UCSD-AML1 (cell line): ENCODE data around the gene CRIM1.
A peak's percentile ranks its signal among the peaks of the same experiment; 100 is the strongest.
"Not testable (repeated sequence)": the region's sequence is repeated elsewhere in the genome, so short reads cannot be mapped to it uniquely, and the experiment has no call there.

ENCODE experiments used
- DNase-seq: peaks from one replicate; lab custom pipeline; 2025; ENCODE audit not compliant: unreplicated experiment; lab: John Stamatoyannopoulos, UW

The CRIM1 gene, protein sequence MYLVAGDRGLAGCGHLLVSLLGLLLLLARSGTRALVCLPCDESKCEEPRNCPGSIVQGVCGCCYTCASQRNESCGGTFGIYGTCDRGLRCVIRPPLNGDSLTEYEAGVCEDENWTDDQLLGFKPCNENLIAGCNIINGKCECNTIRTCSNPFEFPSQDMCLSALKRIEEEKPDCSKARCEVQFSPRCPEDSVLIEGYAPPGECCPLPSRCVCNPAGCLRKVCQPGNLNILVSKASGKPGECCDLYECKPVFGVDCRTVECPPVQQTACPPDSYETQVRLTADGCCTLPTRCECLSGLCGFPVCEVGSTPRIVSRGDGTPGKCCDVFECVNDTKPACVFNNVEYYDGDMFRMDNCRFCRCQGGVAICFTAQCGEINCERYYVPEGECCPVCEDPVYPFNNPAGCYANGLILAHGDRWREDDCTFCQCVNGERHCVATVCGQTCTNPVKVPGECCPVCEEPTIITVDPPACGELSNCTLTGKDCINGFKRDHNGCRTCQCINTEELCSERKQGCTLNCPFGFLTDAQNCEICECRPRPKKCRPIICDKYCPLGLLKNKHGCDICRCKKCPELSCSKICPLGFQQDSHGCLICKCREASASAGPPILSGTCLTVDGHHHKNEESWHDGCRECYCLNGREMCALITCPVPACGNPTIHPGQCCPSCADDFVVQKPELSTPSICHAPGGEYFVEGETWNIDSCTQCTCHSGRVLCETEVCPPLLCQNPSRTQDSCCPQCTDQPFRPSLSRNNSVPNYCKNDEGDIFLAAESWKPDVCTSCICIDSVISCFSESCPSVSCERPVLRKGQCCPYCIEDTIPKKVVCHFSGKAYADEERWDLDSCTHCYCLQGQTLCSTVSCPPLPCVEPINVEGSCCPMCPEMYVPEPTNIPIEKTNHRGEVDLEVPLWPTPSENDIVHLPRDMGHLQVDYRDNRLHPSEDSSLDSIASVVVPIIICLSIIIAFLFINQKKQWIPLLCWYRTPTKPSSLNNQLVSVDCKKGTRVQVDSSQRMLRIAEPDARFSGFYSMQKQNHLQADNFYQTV

GRCh38 chr2:36355151-36355889 lies at the start of gene CRIM1:
TSS of gene CRIM1 (plus strand) at chr2:36355778. CDS start at chr2:36356293, 515 bp downstream.
- peak; percentile 81 for DNase-seq

DNA sequence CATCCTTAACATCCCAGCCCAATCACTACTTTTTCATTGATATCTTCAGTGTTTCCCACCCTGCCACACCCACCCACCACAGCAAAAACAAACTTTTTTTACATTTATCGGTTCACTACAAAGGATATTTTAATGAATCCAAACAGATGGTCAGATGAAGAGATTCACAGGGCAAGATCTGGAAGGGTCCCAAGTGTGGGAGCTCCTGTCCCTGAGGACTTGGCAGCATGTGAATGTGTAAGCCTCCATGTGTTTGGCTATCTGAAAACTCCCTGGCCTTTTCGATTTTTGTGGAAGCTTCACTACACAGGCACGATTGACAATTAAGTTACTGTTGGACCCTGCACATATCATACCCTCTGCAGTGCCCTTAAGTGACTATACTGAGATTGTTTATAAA lies 48.1 kb upstream of the CRIM1 start:
- DNase-seq: no peak

DNA sequence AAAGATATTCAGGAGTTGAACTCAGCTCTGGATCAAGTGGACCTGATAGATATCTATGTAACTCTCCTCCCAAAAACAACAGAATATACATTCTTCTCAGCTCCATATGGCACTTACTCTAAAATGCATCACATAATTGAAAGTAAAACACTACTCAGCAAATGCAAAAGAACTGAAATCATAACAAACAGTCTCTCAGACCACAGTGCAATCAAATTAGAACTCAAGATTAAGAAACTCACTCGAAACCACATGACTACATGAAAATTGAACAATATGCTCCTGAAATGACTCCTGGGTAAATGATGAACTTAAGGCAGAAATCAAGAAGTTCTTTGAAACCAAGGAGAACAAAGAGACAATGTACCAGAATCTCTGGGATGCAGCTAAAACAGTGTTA lies 45.1 kb upstream of the CRIM1 start:
- DNase-seq: not testable (repeated sequence)

- no peak for DNase-seq
These were observed 37.0 kb upstream of the CRIM1 start for GRCh38 chr2:36318547-36318946.

DNA sequence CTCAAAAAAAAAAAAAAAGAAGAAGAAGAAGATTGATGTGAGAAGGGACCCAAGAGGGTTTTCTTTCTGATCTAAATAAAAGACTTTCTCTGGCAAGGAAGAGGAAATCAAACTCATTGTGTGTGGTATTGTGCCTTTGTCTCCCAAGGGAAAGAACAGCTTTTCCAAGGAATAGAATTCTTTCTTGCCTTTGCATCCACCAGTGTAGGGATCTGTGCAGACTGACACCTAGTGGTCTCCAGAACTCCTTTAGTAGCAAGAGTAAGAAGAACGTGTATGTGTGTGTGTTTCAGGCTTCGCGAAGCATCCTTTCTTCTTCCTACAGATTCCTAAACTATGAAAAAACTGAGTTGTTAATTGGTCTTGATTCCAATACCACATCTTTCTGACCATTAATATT lies 33.5 kb upstream of the CRIM1 start:
- DNase-seq: no peak

- no peak for DNase-seq
These were observed 29.3 kb upstream of the CRIM1 start for GRCh38 chr2:36326286-36326685.

DNA sequence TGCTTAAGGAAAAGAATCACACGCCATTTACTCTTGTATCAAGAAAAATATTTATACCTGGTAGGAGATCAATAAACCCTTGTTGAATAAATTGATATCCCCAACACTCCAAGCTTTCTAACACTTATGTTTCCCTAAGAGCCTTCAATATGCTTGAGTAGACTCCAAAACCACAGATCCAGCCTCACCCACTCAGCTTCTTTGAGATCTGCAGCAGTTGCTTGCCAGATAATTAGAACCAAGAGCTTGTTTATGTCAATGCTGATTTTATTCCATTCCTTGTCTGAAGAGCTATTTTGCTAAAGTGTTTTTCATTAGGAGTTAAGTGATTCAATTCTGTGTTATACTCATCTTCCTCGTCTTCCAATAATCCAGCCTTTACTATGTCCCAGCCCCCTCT lies 26.3 kb upstream of the CRIM1 start:
- no peak for DNase-seq

GRCh38 chr2:36329746-36330472 lies 25.7 kb upstream of the CRIM1 start:
- no peak for DNase-seq

DNA sequence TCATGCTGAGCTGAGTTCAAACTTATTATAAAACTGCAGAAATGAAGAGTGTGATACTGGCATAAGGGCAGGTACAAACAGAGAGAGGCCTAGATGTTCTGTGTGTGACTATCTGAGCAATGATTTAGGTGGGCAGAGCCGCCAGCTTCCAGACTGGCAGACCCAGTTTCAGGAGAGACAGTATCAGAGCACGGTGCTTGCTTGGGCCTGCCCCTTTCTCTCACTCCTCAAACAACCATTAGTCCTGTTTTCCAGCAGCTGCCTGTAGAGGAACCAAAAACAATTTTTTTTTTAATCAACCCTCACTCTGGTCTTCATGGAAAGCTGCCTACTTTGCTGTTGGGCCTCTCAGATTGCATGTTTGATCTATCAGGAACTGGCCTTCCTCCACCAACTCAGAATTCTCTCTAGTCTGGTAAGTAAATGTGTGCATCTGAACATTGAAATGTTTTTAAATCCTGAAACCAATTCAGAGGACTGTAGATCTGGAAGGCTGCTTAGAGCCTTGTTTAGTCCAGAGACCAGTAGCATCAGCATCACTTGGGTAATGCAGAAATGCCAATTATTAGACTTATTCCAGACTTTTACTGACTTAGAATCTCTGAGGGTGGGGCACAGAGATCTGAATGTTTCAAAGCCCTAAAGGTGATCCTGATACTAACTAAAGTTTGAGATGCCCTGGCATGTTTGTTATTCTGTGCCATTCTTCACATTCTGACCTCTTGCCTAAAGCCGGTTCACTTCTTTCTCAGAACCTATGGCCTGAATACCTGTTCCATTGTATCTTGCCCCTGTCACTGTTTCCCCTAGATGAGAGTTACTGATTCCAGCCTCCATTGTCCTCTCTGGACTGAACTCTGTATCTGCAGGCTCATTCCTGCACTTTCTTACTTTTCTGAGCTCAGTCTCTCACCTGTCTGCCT lies 24.8 kb upstream of the CRIM1 start:
- DNase-seq: no peak

GRCh38 chr2:36333350-36334012 lies 22.1 kb upstream of the CRIM1 start:
- DNase-seq: no peak

DNA sequence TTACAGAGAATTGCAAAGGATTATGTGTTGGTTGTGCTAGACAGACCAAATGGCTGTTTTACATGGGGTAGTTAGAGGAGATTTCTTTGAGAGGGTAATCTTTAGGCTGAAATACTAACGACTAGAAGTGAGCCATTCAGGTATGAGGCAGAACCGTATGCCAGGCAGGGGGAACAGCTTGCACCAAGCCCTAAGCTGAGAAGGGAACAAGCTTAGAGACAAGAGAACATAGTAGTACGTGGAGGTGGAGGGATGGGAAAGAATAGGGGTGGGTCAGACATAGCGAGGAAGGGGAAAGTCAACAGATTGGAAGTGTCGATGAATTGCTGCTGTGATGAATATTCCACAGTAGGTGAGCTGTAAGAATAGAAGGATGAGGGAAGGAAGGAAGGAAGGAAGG lies 20.0 kb upstream of the CRIM1 start:
- no peak for DNase-seq

GRCh38 chr2:36336321-36336720 lies 19.3 kb upstream of the CRIM1 start:
- DNase-seq: no peak

DNA sequence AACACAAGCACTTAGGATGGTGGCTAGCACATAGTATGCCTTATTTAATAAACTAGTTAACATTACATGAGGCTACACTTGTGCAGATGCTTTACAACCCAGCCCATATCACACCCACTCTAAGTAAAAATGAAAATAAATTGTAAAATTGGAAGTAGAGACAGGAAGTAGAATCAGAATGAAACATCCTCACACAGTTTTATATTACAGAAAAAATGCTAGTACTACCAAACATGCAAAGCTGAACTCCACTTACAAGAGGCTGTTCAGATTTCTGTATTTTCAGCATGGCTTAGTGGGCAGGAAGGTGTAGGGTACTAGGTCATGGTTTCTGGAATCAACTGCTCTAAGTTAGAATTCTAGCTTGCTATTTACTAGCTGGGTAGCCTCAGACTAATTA lies 18.2 kb upstream of the CRIM1 start:
- DNase-seq: no peak

- no peak for DNase-seq
These were observed 17.3 kb upstream of the CRIM1 start for GRCh38 chr2:36338124-36338826.

GRCh38 chr2:36338827-36339145 lies 16.8 kb upstream of the CRIM1 start:
- no peak for DNase-seq

DNA sequence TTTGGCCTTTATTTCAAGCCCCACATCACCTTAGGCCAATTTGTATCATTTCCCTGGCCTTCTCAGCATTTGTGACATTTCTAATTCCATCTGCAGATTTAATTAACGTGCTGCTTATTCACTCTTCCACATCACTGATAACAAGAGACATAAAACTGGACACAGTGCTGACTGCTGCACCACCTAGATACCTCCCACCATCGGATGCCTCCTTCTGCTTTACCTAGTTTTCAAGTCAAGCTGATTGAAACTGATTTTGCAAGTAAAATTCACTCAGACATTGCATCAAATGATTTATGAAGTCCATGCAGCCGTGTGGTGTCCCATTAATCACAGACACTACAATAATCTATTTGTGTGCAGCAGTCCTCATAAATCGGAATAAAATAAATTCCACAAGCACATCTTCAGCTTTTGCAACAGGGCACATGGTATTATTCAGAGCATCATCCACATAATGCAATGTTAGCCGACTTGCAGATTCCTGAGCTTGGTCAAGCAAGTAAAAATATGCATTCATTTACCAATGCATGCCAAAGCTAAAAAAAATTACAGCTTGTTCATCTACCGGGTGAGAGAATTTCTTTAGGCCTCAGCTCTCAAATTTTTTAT lies 15.9 kb upstream of the CRIM1 start:
- DNase-seq: no peak

GRCh38 chr2:36343606-36344005 lies 12.0 kb upstream of the CRIM1 start:
- DNase-seq: no peak

GRCh38 chr2:36348721-36349120 lies 6.9 kb upstream of the CRIM1 start:
- DNase-seq: no peak
